HepG2 (cell line): Measurements from ENCODE around the gene UBXN1. TPM values are rescaled to one million over a fixed set of nuclear protein-coding genes. Genes with fewer than 3 reads are reported as not detected.

Source experiments
- ATF1 ChIP-seq: IDR thresholded peaks from 2 replicates; pipeline ENCODE4 v1.6.1; 2016; ENCODE audit warnings: mild to moderate bottlenecking, control low read depth
- FOXA3 ChIP-seq: IDR thresholded peaks from 2 replicates; pipeline ENCODE4 v1.6.1; 2016; ENCODE audit warnings: missing genetic modification reagents, missing compliant biosample characterization
- GPN1 ChIP-seq: sonication (generic); formaldehyde crosslinking; IDR thresholded peaks from 2 replicates; pipeline ENCODE4 v1.5.1; 2020; ENCODE audit warnings: missing genetic modification reagents, borderline replicate concordance
- MAF1 ChIP-seq: sonication (generic); formaldehyde crosslinking; IDR thresholded peaks from 2 replicates; pipeline ENCODE4 v1.5.0; 2020; ENCODE audit warnings: missing genetic modification reagents, borderline replicate concordance
- NONO ChIP-seq, 2 experiments: fragments of 450-650 bp in 1 of 2; sonication (generic) in 1 of 2; formaldehyde crosslinking in 1 of 2; IDR thresholded peaks in 1 of 2; conservative IDR thresholded peaks in 1 of 2; 2 replicates each; pipeline versions ENCODE4 v1.6.1 to v1.8.0; 2017 to 2022; ENCODE audit warnings: mild to moderate bottlenecking in 1 of 2, missing genetic modification reagents in 1 of 2, moderate library complexity in 1 of 2
- NR2C2 ChIP-seq: sonication (generic); formaldehyde crosslinking; IDR thresholded peaks from 2 replicates; pipeline ENCODE4 v1.4.0; 2020; ENCODE audit warnings: missing genetic modification reagents, mild to moderate bottlenecking, moderate library complexity, borderline replicate concordance
- PAX8 ChIP-seq: sonication (generic); formaldehyde crosslinking; IDR thresholded peaks from 2 replicates; pipeline ENCODE4 v1.8.0; 2022; ENCODE audit warnings: mild to moderate bottlenecking, missing genetic modification reagents, borderline replicate concordance
- PTBP1 ChIP-seq: fragments of 200-400 bp; formaldehyde crosslinking; IDR thresholded peaks from 2 replicates; pipeline ENCODE4 v1.6.1; 2018; ENCODE audit warnings: low read length, low read depth; ENCODE audit not compliant: poor library complexity, severe bottlenecking
- RAD21 ChIP-seq: fragments of 450-650 bp; formaldehyde crosslinking; IDR thresholded peaks from 2 replicates; pipeline ENCODE4 v1.5.0; 2020; ENCODE audit warnings: mild to moderate bottlenecking
- RBAK ChIP-seq: sonication (generic); formaldehyde crosslinking; IDR thresholded peaks from 2 replicates; pipeline ENCODE4 v1.5.1; 2020; ENCODE audit warnings: mild to moderate bottlenecking, missing genetic modification reagents
- TEAD2 ChIP-seq: sonication (generic); formaldehyde crosslinking; IDR thresholded peaks from 2 replicates; pipeline ENCODE4 v1.9.0; 2021; ENCODE audit warnings: missing genetic modification reagents
- ZNF136 ChIP-seq: sonication (generic); formaldehyde crosslinking; IDR thresholded peaks from 2 replicates; pipeline ENCODE4 v1.8.1; 2022; ENCODE audit warnings: low read depth, mild to moderate bottlenecking, moderate library complexity, missing genetic modification reagents
- ZNF180 ChIP-seq: sonication (generic); formaldehyde crosslinking; IDR thresholded peaks from 2 replicates; pipeline ENCODE4 v1.4.0; 2020; ENCODE audit warnings: low read depth, missing genetic modification reagents, borderline replicate concordance
- ZNF510 ChIP-seq: sonication (generic); formaldehyde crosslinking; IDR thresholded peaks from 2 replicates; pipeline ENCODE4 v1.4.0; 2020; ENCODE audit warnings: low read depth, mild to moderate bottlenecking, missing genetic modification reagents
- ZNF564 ChIP-seq: sonication (generic); formaldehyde crosslinking; IDR thresholded peaks from 2 replicates; pipeline ENCODE4 v1.8.1; 2023; ENCODE audit warnings: mild to moderate bottlenecking, missing genetic modification reagents
- ZNF572 ChIP-seq: sonication (generic); formaldehyde crosslinking; IDR thresholded peaks from 2 replicates; pipeline ENCODE4 v1.5.1; 2020; ENCODE audit warnings: mild to moderate bottlenecking, missing genetic modification reagents
- ZNF761 ChIP-seq: sonication (generic); formaldehyde crosslinking; conservative IDR thresholded peaks from 2 replicates; pipeline ENCODE4 v1.4.0; 2020; ENCODE audit warnings: mild to moderate bottlenecking, missing genetic modification reagents
- ZNF788 ChIP-seq: sonication (generic); formaldehyde crosslinking; IDR thresholded peaks from 2 replicates; pipeline ENCODE4 v1.5.0; 2020; ENCODE audit warnings: mild to moderate bottlenecking, missing genetic modification reagents, borderline replicate concordance
- polyA plus RNA-seq, 8 experiments: library from polyadenylated mRNA; depleted of rRNA in 3 of 8; stranded (reverse) in 7 of 8; unstranded in 1 of 8; fragments of >200 nt; fragmentation: Illumina TruSeq in 4 of 8; extraction: Trizol in 4 of 8; gene quantifications; 2 replicates each; pipeline versions ENCODE4 v1.2.1 to v1.2.3, GENCODE V29; 2011 to 2016; ENCODE audit warnings: low read depth in 4 of 8, missing spikeins in 1 of 8, mixed read lengths in 1 of 8; ENCODE audit not compliant: insufficient read depth in 1 of 8
- total RNA-seq, 5 experiments: library from RNA; depleted of rRNA; stranded (reverse); fragments of >200 nt; fragmentation: Illumina TruSeq; extraction: Trizol; gene quantifications; 2 replicates each; pipeline ENCODE4 v1.2.3, GENCODE V29; 2016; ENCODE audit warnings: low read depth in 1 of 5
- TF ChIP-seq, protein P1 (sequence below): sonication (generic); formaldehyde crosslinking; IDR thresholded peaks from 2 replicates; pipeline ENCODE4 v1.4.0; 2020; ENCODE audit warnings: missing genetic modification reagents, borderline replicate concordance
- TF ChIP-seq, protein P2 (sequence below): IDR thresholded peaks from 2 replicates; pipeline ENCODE4 v1.6.1; 2012; ENCODE audit warnings: inconsistent platforms
- TF ChIP-seq, protein P3 (sequence below): sonication (generic); formaldehyde crosslinking; IDR thresholded peaks from 2 replicates; pipeline ENCODE4 v1.8.1; 2023; ENCODE audit warnings: missing genetic modification reagents, inconsistent platforms, borderline replicate concordance
- TF ChIP-seq, protein P4 (sequence below): IDR thresholded peaks from 2 replicates; pipeline ENCODE4 v1.4.0; 2020; ENCODE audit warnings: mild to moderate bottlenecking, missing genetic modification reagents

Gene UBXN1
- total and polyA plus RNA-seq, 2 of the 13 experiments (the other 11 are each of a cell fraction or from before 2014, with no cell fraction given): 47.5 to 52.4 TPM

DNA sequence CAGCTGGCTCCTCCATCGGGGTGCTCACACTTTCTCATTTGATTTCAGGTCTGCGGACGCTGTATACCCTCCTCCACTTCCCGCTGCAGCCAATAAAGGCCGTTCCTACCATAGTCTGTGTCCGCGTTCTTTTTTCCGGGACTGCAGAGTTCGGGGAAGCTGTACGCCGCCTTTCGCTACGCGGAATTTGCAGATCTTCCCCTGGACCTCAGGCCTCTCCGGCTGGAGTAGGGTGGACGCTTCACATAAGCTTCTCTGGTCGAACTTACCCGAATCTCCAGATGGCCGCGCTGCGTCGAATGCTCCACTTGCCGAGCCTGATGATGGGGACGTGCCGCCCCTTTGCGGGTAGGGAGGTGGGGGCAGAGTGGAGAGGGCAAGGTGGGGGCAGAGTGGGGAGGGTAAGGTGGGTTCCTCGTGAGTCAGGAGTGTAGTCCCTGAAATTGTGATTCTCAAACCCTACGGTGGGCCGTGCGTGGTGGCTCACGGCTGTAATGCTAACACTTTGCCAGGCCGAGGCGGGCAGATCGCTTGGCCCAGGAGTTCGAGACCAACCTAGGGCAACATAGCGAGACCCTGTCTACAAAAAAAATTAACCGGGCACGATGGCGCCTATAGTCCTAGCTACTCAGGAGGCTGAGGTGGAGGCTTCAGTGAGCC, 13.1 kb downstream of the UBXN1 start (continued):
- TF ChIP-seq, protein P1, sequence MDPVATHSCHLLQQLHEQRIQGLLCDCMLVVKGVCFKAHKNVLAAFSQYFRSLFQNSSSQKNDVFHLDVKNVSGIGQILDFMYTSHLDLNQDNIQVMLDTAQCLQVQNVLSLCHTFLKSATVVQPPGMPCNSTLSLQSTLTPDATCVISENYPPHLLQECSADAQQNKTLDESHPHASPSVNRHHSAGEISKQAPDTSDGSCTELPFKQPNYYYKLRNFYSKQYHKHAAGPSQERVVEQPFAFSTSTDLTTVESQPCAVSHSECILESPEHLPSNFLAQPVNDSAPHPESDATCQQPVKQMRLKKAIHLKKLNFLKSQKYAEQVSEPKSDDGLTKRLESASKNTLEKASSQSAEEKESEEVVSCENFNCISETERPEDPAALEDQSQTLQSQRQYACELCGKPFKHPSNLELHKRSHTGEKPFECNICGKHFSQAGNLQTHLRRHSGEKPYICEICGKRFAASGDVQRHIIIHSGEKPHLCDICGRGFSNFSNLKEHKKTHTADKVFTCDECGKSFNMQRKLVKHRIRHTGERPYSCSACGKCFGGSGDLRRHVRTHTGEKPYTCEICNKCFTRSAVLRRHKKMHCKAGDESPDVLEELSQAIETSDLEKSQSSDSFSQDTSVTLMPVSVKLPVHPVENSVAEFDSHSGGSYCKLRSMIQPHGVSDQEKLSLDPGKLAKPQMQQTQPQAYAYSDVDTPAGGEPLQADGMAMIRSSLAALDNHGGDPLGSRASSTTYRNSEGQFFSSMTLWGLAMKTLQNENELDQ: no peak
- TF ChIP-seq GPN1 (no peak), ATF1 (CRISPR knock-in tag) (no peak), RBAK (CRISPR knock-in tag) (0 out of 2 replicates have a peak, but pooled peaks have one; percentile 39), PTBP1 (peak; percentile 11), NONO (IDR thresholded peaks at IDR 0.05) (no peak), NONO (CRISPR knock-in tag; conservative IDR thresholded peaks at IDR 0.05) (no peak), TEAD2 (CRISPR knock-in tag) (no peak), NR2C2 (no peak), ZNF761 (CRISPR knock-in tag) (no peak), RAD21 (CRISPR knock-in tag) (0 out of 2 replicates have a peak, but pooled peaks have one; percentile 4), FOXA3 (CRISPR knock-in tag) (no peak), ZNF510 (no peak), ZNF572 (CRISPR knock-in tag) (no peak), ZNF564 (CRISPR knock-in tag) (no peak), PAX8 (CRISPR knock-in tag) (no peak), ZNF788 (no peak), ZNF180 (CRISPR knock-in tag) (no peak), MAF1 (CRISPR knock-in tag) (no peak), ZNF136 (CRISPR knock-in tag) (no peak)
- TF ChIP-seq, protein P2, sequence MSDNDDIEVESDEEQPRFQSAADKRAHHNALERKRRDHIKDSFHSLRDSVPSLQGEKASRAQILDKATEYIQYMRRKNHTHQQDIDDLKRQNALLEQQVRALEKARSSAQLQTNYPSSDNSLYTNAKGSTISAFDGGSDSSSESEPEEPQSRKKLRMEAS: peak; percentile 45; the same call in 1 of the 2 replicates
- TF ChIP-seq, protein P3, sequence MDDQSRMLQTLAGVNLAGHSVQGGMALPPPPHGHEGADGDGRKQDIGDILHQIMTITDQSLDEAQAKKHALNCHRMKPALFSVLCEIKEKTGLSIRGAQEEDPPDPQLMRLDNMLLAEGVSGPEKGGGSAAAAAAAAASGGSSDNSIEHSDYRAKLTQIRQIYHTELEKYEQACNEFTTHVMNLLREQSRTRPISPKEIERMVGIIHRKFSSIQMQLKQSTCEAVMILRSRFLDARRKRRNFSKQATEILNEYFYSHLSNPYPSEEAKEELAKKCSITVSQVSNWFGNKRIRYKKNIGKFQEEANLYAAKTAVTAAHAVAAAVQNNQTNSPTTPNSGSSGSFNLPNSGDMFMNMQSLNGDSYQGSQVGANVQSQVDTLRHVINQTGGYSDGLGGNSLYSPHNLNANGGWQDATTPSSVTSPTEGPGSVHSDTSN (CRISPR knock-in tag): no peak
- TF ChIP-seq, protein P4, sequence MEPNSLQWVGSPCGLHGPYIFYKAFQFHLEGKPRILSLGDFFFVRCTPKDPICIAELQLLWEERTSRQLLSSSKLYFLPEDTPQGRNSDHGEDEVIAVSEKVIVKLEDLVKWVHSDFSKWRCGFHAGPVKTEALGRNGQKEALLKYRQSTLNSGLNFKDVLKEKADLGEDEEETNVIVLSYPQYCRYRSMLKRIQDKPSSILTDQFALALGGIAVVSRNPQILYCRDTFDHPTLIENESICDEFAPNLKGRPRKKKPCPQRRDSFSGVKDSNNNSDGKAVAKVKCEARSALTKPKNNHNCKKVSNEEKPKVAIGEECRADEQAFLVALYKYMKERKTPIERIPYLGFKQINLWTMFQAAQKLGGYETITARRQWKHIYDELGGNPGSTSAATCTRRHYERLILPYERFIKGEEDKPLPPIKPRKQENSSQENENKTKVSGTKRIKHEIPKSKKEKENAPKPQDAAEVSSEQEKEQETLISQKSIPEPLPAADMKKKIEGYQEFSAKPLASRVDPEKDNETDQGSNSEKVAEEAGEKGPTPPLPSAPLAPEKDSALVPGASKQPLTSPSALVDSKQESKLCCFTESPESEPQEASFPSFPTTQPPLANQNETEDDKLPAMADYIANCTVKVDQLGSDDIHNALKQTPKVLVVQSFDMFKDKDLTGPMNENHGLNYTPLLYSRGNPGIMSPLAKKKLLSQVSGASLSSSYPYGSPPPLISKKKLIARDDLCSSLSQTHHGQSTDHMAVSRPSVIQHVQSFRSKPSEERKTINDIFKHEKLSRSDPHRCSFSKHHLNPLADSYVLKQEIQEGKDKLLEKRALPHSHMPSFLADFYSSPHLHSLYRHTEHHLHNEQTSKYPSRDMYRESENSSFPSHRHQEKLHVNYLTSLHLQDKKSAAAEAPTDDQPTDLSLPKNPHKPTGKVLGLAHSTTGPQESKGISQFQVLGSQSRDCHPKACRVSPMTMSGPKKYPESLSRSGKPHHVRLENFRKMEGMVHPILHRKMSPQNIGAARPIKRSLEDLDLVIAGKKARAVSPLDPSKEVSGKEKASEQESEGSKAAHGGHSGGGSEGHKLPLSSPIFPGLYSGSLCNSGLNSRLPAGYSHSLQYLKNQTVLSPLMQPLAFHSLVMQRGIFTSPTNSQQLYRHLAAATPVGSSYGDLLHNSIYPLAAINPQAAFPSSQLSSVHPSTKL (CRISPR knock-in tag): no peak
